IPS DF 4.7 (cell line): Measurements from ENCODE around the gene SUPT4H1.
"Not testable (repeated sequence)": the region's sequence is repeated elsewhere in the genome, so short reads cannot be mapped to it uniquely, and the experiment has no call there.

Source experiments
- DNase-seq: peaks from one replicate; pipeline ENCODE4 v3.0.0-alpha.2; 2013; ENCODE audit warnings: low spot score; ENCODE audit errors: extremely low read depth

The SUPT4H1 gene

DNA sequence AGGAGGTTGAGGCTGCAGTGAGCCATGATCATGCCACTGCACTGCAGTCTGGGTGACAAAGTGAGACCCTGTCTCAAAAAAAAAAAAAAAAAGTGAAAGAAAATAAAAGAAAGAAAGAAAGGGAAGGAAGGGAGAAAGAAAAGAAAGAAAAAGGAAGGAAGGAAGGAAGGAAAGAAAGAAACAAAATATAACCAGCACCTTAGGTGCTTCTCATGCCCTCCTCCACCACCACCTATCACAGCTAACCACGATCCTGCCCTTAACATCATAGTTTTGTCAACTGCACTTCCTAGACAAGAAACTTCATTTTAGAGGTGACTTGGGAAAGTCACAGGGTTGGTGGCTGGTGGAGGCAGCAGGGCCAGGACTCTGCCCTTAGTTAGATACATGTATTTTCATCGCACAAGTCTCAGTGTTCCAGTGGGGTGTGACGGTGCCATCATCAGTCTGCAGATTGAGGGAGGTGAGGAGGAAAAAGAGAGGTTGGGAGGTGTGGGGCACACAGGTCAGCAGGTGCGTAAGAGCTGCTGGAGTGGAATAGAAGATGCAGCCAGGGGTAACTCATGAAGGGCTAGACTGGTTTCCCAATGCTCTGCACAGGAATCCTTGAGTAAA lies 10.0 kb downstream of the SUPT4H1 start:
- DNase-seq: no peak

DNA sequence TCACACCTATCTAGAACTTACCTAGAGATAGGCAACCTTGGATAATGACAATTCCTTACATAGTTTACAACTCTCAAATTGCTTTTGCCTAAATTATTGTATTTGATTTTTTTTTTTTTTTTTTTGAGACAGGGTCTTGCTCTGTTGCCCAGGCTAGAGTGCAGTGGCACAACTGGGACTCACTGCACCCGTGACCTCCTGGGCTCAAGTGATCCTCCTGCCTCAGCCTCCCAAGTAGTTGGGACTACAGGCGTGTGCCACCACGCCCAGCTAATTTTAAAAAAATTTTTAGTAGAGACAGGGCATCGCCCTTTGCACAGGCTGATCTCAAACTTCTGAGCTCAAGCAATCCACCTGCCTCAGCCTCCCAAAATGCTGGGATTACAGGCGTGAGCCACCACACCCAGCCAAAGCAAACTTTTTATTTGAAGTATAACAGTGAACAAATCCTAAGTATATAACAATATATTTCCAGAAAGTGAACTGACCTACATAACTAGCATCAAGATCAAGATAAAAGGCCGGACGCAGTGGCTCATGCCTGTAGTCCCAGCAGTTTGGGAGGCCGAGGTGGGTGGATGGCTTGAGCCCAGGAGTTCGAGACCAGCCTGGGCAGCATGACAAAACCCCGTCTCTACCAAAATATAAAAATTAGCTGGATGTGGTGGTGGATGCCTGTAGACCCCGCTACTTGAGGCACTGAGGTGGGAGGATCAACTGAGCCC lies 10.7 kb downstream of the SUPT4H1 start:
- not testable (repeated sequence) for DNase-seq

DNA sequence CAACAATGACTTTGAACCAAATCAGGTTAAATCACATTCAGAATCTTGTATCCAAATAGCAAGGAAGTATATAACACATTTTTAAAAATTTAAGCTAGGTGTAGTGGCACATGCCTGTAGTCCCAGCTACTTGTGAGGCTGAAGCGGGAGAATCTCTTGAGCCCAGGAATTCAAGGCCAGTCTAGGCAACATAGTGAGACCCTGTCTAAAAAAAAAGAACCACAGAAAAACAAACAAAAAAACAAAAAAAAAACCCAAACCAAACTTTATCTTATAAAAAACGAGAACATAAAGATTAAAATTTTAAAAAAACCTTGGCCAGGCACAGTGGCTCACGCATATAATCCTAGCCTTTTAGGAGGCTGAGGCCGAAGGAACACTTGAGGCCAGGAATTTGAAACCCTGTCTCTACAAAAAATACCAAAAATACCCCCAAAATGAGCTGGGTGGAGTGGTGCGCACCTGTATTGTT lies 11.6 kb downstream of the SUPT4H1 start:
- no peak for DNase-seq

DNA sequence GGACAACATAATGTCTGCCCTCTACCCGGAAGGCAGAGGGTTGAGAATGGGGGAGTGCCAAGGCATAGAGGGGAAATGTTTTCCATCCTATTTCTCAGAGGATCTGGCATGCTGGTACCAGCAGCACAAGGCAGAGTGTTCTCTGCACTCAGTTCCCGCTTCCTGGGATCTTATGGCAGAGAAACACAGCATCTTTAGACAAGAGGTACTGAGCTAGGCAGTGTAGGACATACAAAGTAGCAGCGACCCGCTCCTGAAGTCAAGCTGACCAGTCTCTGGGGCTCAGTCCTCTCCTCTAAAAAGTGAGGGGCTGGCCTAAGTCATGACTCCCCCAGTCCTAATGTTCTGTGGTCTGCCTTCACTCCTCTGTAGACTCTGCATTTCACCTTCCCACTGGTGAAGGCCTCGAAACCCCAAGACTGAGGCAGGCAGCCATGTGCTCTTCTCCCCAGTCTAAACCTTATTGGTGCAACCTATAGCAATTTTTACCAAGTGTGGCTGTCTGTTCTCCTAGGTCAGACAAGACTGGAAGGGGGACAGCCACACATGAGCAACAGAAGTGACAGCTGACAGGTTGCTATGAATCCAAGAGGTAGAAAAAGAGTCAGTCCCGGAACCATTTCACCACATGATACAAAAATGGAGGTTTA lies 12.1 kb downstream of the SUPT4H1 start:
- no peak for DNase-seq

DNA sequence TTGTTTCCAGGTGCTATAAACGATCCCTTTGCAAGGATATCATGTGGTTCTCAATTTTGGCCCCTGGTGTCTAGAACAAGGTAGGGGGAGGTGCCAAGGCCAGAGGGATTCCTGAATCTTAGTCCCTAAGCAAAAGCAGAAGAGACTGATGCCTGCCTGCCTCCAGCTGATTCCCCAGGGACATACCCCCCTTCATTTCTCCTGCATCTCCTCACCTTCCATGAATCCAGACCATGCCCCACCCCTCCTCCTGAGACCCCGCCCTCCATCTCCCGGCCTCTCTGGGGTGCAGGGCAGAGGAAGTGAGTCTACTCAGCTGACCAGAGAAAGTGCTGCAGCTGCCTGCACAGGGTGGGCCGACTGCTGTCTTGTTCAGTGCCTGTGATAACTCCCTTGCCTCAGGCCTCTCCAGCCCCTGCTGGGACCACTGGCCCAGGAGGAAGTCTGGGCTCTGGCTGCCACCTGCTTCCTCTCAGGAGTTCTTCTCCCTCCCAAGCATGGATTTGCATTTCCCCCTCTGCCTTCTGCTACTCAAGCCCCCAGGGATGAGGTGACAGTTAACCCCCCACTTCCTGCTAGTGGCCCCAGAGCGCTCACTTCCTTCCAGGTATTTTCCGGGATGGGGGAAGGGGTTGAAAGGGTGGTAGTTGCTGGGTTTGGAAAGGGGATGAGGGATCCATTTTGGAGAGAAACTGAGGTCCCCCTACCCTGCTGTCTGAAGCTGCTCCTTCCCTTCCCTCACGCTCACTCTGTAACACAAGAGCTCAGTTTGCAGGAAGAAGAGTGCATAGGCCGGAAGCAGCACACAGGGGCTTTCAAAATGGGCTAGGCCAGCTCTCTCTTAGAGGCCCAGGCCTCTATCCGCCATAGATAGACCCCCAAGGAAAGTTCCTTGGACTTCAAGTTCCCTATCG lies 12.9 kb downstream of the SUPT4H1 start:
- no peak for DNase-seq

DNA sequence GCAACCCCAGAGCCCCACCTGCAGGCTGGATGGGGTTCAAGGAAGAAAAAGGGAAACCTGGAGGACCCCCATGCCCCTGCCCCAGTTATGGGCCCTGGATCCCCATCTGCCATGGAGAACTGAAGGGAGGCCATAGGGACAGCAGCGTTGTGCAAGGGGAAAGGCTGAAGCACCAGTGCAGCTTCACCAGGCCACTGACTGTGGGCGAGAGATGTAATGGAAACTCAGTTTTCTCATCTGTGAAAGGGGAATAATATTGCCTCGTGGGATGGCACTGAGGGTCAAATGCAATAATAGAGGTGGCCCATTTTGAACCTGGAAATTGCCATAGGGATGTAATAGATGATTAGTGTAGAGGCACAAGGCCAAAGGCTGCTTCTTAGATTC lies 13.6 kb downstream of the SUPT4H1 start:
- no peak for DNase-seq

DNA sequence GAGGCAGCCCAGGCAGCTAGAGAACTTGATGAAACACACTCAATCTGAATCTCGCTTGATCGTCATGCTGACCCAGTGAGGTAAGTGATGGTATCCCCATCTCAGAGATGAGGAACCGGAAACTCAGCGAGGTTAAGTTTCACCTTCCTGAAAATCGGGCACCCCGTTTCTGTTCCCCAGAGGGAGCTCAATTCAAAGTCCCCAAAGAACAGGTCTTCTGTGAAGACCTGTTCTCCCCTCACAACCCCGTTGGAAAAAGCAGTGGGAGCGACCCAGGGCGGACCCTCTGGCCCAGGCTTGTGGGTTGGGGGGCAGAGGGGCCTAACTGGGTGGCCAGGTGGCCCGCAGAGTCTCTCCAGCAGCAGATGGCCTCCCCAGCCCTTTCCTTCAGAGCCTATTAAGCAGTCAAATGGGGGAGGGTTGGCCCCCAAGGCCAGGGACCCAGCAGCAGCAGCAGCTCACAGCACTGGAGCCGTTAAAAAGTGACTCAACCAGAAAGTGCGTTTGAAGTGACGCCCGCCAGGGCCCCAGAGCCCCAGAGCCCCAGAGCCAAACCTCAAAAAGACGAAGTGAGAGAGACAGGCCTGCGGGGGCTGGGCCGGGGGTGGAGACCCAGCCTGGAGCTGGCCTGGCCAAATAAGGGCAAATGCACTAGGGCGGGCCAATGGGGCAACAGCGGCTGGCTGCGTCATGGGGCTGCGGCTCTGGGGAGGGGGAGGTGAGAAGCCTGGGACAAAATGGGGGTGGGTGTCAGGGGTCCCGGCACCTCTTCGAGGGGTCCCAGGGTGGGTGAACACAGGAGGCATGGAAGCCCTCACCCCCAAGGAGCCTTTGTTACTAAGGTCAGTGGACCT lies 14.2 kb downstream of the SUPT4H1 start:
- no peak for DNase-seq

DNA sequence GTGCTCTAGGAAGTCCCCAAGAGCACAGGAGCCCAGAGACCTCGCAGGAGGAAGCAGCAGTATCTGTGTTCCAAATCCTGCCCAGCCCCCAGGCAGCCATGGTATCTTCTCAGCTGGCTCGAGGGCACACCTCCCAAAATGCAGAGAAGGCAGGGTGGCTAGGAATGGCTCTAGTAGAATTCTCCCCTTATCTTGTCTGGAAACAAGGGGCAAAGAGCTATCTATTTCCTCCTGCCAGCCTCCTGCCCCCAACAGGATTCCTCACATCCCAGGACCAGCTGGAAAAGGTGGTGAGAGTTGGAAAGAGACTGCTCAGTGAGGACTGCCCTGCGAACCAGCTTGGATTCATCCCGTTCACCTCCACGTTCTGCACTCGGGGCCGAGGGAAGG lies 14.8 kb downstream of the SUPT4H1 start:
- no peak for DNase-seq

DNA sequence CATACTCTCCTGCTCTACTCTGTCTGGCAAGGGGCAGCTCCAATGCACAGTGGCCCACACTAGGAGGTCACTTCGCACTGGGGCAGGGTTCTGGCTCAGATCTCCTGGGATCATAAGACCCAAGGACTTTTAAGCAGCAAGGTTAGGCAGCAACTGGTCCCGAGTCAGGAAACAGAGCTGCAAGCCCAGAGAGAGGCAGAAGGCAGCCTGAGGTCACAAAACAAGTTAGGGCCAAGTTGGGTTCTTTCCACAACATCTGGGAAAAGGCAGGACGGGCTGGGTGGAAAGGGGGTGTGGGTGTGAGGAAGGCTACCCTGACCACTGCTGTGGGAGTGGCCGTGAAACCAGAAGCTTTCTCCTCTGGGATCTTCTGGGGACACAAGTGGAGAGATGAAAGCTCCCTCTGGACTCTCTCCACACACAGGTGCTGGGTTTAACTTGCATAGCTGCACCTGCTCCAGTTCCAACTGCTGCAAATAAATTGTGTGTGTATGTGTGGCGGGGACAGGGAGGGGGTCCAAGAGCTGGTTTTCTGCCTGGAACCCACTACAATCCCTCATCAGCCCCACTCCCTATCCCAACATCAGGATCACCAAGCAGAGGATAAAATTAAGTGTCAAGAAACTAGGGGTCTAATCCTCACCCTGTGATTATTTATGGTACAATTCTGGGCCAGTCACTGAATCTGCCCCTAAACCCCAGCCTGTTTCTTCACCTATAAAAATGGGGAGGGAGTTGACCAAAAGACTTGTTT lies 15.4 kb downstream of the SUPT4H1 start:
- DNase-seq: no peak

DNA sequence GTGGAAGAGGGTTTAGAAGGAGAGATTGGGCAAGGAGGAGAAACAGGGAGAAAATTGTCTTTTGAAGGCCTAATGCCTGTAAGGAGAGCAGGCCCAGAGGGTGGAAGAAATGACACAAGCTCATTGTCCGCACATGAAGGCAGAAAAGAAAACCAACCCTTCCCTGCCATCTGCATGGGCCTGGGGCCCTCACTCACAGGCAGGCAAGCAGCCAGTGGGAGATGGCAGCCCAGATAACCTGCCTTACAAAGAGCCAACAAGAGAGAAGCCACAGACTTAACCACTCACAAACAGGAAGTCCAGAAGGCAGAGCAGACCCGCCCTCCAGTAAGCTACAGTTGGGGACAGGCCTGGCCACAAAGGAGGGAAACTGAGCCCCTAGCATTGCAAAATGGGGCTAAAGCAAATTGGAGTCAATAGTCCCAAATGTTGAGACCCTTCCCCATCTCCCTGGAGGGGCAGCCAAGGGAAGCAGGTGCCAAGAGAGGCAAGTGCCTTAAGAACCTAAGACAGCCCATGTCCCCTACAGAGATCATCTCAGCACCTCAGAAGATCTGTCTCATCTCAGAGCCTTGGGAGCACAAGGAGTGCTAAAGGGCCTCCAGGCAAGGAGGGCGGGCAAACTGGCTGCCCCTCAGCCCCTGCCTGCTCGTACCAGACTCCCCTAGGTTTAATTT lies 16.1 kb downstream of the SUPT4H1 start:
- no peak for DNase-seq

DNA sequence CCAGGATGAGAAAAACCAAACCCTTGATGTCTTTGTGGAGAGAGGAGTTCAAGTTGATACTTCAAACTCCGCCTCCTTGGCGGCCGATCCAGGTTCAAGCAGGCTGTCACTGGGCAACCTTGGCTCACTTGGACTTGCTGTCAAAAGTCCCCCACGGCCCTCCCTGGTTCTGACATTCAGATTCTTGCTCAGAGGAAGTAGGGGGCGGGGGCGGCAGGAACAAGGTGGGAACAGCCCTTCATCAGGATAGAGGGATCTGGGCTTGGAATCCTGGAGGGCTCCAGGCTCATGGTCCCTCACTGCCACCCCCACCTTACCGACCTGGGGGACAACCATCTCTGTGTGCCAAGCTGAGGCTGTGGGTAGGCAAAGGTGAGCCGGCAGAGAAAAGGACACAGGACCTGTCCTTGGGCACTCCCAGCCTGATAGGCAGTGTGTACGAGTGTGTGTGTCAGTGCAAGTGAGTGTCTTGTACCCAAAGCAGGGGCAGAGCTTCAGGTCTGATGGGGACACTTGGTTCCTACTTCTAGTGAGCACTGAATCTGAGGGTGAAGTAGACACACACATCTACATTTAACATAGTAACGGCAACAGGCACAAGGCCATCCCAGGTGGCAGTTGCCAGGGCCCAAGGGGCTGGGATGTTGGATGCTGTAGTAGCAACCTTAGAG lies 16.8 kb downstream of the SUPT4H1 start:
- DNase-seq: no peak

DNA sequence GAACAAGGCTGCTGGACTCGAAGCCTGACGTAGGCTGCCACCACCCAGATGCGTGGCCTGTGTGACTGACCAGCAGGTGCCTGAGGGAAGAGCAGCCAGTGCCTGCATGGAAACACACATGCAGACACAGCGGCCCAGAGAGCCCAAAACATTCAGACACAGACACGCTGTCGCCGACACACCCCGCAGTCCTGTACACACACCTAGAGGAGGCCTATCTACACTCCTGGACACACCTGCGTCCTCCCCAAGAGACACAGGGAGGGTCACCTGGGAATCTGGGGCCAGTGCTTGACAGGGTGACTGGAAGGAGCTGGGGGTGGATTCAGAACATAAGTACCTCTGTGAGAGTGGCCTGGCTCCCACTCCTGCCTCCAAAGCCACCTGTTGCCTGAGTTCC lies 17.3 kb downstream of the SUPT4H1 start:
- no peak for DNase-seq

DNA sequence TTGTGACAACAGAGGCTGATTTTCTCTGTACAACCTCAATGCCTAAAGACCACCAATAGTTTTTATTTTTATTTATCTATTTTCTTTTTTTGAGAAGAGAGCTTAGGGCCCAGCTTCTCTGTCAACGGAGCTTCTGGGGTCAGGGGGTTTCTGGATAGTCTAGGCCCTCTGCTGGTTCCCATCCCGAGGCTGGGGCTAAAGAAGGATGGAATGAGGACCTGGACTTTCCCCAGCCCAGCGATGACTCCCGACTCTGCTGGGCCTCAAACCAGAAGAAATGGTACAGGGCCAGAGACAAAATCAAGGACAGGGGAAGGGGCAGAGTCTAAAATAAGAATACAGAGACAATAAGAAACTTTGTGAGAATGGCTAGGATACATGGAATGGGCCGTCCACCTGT lies 17.7 kb downstream of the SUPT4H1 start:
- no peak for DNase-seq

DNA sequence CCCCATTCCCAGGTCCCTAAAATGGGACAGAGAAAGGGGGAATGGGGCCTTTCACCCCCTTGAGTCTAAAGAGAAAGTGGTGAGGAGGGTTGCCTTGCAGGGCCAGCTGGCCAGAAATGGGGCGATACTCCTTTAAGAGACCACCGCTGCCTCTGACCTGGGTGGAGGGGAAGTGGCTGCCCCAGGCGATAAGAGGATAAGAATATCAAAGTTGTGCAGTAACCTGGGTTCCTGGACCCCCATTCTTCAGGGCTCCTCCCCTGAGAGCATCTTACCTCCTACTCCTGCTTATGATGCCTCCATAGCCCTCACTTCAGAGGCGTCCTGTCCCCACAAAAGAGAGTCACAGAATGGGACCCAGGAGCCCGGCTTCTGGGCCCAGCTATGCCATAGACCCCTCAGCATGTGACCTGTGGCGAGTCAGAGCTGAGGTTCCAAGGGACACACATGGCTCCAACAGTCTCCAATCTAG lies 18.2 kb downstream of the SUPT4H1 start:
- no peak for DNase-seq

DNA sequence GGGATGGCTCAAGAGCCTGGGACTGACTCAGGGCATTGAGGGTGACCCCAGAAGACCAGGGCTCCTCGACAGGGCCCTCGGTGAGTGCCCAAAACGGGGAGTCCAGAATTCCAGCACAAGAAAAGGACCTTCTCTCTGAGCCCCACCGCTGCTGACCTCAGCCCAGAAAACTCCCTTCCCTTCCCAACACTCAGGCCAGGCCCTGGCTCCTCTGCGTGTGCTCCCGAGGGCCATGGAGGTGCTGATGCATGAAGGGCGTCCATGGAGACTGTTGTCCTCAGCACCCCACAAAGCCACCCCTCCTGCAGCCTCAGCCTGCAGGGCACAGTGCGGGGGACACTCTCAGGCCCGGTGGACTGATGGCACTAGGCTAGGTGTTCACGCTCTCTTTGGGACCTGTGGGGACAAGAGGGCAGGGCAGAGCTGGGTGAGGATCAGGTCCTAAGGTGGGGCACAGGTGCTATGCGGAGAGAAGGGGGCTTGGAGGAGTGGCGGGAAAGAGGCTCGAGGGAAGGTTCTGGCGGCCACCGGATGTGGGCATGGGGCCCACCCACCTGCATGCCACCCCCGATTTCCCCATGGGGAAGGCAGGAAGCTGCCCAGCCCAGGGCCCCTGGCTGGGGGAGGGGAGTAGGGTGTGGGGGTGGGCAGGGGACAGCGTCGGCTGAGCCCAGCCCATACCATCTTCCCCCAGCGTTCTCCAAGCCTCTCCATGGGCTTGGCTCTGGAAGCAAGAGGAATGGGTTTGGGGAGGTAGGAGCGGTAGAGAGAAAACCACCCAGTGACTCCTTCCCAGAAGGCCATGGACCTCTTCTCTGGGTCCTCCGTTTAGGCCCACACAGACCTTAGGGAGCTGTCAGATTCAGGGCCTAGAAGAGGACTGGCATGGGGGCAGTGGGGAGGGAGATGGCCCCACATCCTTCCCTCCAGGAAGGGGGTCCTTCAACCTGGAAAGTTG lies 18.9 kb downstream of the SUPT4H1 start:
- no peak for DNase-seq

DNA sequence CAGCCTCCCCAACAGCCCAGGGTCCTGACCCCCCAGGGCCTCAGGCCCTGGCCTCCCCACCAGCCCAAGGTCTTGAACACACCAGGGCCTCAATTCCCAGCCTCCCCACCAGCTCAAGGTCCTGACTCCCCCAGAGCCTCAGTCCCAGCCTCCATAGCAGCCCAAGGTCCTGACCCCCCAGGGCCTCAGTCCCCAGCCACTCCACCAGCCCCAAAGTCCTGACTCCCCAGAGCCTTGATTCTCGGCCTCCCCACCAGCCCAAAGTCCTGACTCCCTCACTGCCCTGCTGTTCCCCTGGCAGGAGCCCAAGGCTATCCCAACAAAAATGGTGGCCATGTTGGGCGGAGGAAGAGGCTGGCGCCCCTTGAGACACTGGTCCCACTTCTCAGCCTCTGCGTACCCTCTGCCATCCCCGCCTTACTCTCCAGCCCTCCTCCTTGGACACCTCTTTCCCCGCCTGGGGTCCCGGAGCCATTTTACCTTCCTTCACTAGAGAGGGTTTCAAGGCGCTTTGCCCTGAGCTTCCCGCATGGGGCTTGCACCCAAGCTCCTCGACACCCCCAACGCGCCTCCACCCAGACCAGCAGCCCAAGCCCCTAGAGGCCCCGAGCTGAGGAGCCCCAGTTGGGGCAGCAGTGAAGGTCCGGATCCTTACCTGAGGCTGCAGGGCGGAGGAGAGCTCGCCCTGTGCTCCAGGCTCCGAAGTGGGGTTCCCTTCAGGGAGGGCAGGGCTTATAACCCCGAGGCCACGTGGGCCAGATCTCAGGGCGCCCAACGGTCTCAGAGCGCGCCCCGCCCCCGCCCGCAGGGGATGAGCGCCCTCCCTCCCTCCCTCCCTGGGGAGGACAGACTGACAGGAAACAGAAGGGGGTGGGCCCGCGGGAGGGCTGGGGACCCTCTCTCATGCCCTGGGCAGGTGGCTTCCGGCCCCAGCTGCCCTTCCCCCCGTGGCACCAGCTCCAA lies 19.9 kb downstream of the SUPT4H1 start:
- DNase-seq: no peak
